Fibroblast of lung (primary cell): ENCODE results near the gene FDXR.

Source experiments
- EZH2 ChIP-seq: IDR thresholded peaks from 2 replicates; pipeline ENCODE4 v1.5.1; 2012; ENCODE audit warnings: low read length, control low read depth, mild to moderate bottlenecking; ENCODE audit errors: missing control alignments
- TF ChIP-seq, protein P1 (sequence below), 2 donors: IDR thresholded peaks in 1 of 2; conservative IDR thresholded peaks in 1 of 2; 1 replicate in 1 of 2; 2 replicates in 1 of 2; pipeline ENCODE4 v1.5.1; 2011 to 2012; ENCODE audit warnings: low read length in 2 of 2, control low read depth in 1 of 2, inconsistent platforms in 1 of 2, low read depth in 1 of 2, mild to moderate bottlenecking in 1 of 2

DNA sequence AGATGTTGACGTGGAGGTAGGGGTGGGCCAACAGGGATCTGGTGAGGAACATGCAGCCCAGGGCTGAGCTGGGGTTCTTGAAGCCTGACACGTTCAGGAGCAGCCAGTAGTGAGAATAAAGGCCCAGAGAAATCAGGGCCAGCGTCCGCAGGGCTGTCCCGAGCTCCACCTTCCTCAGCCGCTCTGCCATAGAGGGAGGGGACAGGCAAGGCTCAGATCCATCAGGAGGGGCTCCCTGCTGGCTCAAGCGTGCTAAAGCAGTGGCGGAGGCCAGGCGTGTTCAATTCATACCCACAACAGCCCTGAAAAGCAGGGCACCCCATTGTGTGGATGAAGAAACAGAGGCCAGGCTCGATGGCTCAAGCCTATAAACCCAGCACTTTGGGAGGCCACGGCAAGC, 8.3 kb upstream of the FDXR start:
- TF ChIP-seq, protein P1, sequence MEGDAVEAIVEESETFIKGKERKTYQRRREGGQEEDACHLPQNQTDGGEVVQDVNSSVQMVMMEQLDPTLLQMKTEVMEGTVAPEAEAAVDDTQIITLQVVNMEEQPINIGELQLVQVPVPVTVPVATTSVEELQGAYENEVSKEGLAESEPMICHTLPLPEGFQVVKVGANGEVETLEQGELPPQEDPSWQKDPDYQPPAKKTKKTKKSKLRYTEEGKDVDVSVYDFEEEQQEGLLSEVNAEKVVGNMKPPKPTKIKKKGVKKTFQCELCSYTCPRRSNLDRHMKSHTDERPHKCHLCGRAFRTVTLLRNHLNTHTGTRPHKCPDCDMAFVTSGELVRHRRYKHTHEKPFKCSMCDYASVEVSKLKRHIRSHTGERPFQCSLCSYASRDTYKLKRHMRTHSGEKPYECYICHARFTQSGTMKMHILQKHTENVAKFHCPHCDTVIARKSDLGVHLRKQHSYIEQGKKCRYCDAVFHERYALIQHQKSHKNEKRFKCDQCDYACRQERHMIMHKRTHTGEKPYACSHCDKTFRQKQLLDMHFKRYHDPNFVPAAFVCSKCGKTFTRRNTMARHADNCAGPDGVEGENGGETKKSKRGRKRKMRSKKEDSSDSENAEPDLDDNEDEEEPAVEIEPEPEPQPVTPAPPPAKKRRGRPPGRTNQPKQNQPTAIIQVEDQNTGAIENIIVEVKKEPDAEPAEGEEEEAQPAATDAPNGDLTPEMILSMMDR (conservative IDR thresholded peaks at IDR 0.05 in 1 of 2, IDR thresholded peaks at IDR 0.05 in 1 of 2; ENCODE audit: low read depth in 1 of 2, low read length in 2 of 2): no peak
- TF ChIP-seq EZH2: no peak
